ENCODE data around the gene SCNN1A. TPM values are rescaled to one million over a fixed set of nuclear protein-coding genes. Genes with fewer than 3 reads are reported as not detected.

The SCNN1A gene
- total and polyA plus RNA-seq, 4 donors, result 86.6 to 312 (median 125) TPM

GRCh38 chr12:6336889-6337853, 38.2 kb downstream of the SCNN1A start:
- 4 to 11% methylated on average over 15 of the region's 15 CpGs for WGBS, 2 donors
- Histone ChIP-seq H3K27ac (ENCODE audit: low read depth in 1 of 2, low read length in 1 of 2) (peak overlapping the region; percentile 87 to 99), H3K9me3 (ENCODE audit: control insufficient read depth in 4 of 4, insufficient read depth in 3 of 4, low read length in 3 of 4) (no peaks in the 10 kb centered on the region), H3K36me3 (ENCODE audit: control insufficient read depth in 4 of 4, insufficient read depth in 4 of 4, low read length in 4 of 4) (peaks cover 11 to 31% (median 18%) of the 10 kb centered on the region in 4 donors), H3K4me1 (ENCODE audit: control insufficient read depth in 5 of 5, insufficient read depth in 5 of 5, low read length in 5 of 5) (peaks cover 25 to 67% (median 43%) of the 10 kb centered on the region in 5 donors), H3K9ac (ENCODE audit: insufficient read depth in 1 of 2, low read length in 2 of 2) (peak overlapping the region in 1 of 2 donors; percentile 72), H3K27me3 (ENCODE audit: control insufficient read depth in 3 of 3, insufficient read depth in 3 of 3, low read length in 2 of 3) (no peaks in the 10 kb centered on the region), H3K4me3 (peak overlapping the region; percentile 20)
- ATAC-seq (ENCODE audit: insufficient read depth, low FRiP score) (no peak), DNase-seq (peak in 1 of 3 donors; percentile 72)
- TF ChIP-seq, protein P1, sequence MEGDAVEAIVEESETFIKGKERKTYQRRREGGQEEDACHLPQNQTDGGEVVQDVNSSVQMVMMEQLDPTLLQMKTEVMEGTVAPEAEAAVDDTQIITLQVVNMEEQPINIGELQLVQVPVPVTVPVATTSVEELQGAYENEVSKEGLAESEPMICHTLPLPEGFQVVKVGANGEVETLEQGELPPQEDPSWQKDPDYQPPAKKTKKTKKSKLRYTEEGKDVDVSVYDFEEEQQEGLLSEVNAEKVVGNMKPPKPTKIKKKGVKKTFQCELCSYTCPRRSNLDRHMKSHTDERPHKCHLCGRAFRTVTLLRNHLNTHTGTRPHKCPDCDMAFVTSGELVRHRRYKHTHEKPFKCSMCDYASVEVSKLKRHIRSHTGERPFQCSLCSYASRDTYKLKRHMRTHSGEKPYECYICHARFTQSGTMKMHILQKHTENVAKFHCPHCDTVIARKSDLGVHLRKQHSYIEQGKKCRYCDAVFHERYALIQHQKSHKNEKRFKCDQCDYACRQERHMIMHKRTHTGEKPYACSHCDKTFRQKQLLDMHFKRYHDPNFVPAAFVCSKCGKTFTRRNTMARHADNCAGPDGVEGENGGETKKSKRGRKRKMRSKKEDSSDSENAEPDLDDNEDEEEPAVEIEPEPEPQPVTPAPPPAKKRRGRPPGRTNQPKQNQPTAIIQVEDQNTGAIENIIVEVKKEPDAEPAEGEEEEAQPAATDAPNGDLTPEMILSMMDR (IDR thresholded peaks at IDR 0.05; ENCODE audit: control extremely low read depth, extremely low read depth), result no peak

GRCh38 chr12:6336079-6336888, 39.1 kb downstream of the SCNN1A start:
- ATAC-seq (ENCODE audit: insufficient read depth, low FRiP score), result peak; percentile 73
- Histone ChIP-seq H3K4me3 (peak overlapping the region; percentile 20), H3K9ac (ENCODE audit: insufficient read depth in 1 of 2, low read length in 2 of 2) (peak overlapping the region in 1 of 2 donors; percentile 72), H3K27me3 (ENCODE audit: control insufficient read depth in 3 of 3, insufficient read depth in 3 of 3, low read length in 2 of 3) (no peaks in the 10 kb centered on the region), H3K27ac (ENCODE audit: low read depth in 1 of 2, low read length in 1 of 2) (peak overlapping the region; percentile 91 to 99), H3K4me1 (ENCODE audit: control insufficient read depth in 5 of 5, insufficient read depth in 5 of 5, low read length in 5 of 5) (peaks cover 25 to 64% (median 40%) of the 10 kb centered on the region in 5 donors), H3K9me3 (ENCODE audit: control insufficient read depth in 4 of 4, insufficient read depth in 3 of 4, low read length in 3 of 4) (no peaks in the 10 kb centered on the region), H3K36me3 (ENCODE audit: control insufficient read depth in 4 of 4, insufficient read depth in 4 of 4, low read length in 4 of 4) (peaks cover 14 to 34% (median 24%) of the 10 kb centered on the region in 4 donors)
- TF ChIP-seq, protein P1 (IDR thresholded peaks at IDR 0.05; ENCODE audit: control extremely low read depth, extremely low read depth), result no peak
- WGBS, 2 donors, result 0 to 1% methylated on average over 12 of the region's 12 CpGs
- peak; percentile 97 to 99 (median 99) for DNase-seq

GRCh38 chr12:6335451-6336078, 39.8 kb downstream of the SCNN1A start:
- Histone ChIP-seq H3K27me3 (ENCODE audit: control insufficient read depth in 3 of 3, insufficient read depth in 3 of 3, low read length in 2 of 3) (no peaks in the 10 kb centered on the region), H3K27ac (ENCODE audit: low read depth in 1 of 2, low read length in 1 of 2) (peak overlapping the region; percentile 91 to 99), H3K9me3 (ENCODE audit: control insufficient read depth in 4 of 4, insufficient read depth in 3 of 4, low read length in 3 of 4) (no peaks in the 10 kb centered on the region), H3K4me1 (ENCODE audit: control insufficient read depth in 5 of 5, insufficient read depth in 5 of 5, low read length in 5 of 5) (peaks cover 25 to 61% (median 40%) of the 10 kb centered on the region in 5 donors), H3K9ac (ENCODE audit: insufficient read depth in 1 of 2, low read length in 2 of 2) (peak overlapping the region in 1 of 2 donors; percentile 1), H3K4me3 (peak overlapping the region; percentile 12), H3K36me3 (ENCODE audit: control insufficient read depth in 4 of 4, insufficient read depth in 4 of 4, low read length in 4 of 4) (peaks cover 20 to 37% (median 30%) of the 10 kb centered on the region in 4 donors)
- ATAC-seq (ENCODE audit: insufficient read depth, low FRiP score), result peak; percentile 48
- peak; percentile 63 to 67 (median 67) for DNase-seq
- WGBS, 2 donors, result 1 to 2% methylated on average over 11 of the region's 11 CpGs
- TF ChIP-seq, protein P1 (IDR thresholded peaks at IDR 0.05; ENCODE audit: control extremely low read depth, extremely low read depth), result peak; percentile 30

Data from lung (tissue), 12 donors.